Fibroblast of peridontal ligament (primary cell): Measurements from ENCODE around the gene FLNB.

Experiments
- DNase-seq: peaks from one replicate; pipeline ENCODE4 v3.0.0-alpha.2; 2010; ENCODE audit errors: extremely low read depth

FLNB gene

DNA sequence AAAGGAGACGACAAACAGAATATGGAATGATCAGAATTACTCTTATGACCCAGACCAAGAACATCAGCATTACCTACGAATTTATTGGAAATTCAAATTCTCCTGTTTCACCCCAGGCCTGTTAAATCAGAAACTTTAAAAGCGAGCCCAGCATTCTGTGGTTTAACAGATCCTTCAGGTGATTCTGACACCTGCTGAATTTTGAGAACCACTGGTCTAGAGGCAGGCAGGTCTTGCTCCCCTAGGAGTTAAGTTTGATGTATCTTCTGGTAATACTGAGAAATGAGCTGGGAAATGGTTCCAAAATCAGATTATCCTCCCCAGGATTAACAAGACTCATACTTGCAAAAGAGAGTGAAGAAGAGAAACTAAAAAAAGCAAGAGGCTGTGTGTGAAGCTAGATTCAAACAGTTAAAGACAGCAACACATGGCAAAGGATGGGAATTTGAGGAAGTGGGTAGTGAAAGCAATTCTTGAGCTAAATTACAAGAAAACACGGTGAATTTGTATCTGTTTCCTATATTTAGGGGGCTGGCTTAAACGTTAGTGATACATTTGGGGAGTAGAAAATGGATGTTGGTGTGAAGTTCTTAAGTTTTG lies 66.0 kb downstream of the FLNB start:
- DNase-seq: no peak

DNA sequence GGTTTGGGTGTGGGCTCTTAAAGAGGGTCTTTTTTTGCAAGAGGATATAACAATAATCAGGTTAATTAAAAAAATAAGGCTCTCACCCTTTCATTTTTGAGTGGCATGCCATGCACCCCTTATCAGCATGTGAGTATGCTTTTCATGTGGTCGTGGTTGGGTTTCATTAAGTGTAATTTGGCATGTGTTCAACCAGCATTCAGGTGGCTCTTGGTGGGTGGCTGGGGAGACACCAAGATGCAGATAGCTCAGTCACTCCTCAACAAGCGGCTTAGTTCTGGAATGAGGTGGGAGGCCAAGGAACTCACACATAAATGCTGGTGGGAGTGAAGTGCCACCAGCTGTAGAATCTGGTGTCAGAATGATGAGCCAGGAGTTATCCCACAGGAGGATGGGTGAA lies 66.8 kb downstream of the FLNB start:
- no peak for DNase-seq

GRCh38 chr3:58077596-58078285 lies 69.5 kb downstream of the FLNB start:
- DNase-seq: peak; percentile 57

- no peak for DNase-seq
Measured at GRCh38 chr3:58078610-58079009, 70.4 kb downstream of the FLNB start.

- no peak for DNase-seq
Measured at GRCh38 chr3:58079773-58080172, 71.6 kb downstream of the FLNB start.

DNA sequence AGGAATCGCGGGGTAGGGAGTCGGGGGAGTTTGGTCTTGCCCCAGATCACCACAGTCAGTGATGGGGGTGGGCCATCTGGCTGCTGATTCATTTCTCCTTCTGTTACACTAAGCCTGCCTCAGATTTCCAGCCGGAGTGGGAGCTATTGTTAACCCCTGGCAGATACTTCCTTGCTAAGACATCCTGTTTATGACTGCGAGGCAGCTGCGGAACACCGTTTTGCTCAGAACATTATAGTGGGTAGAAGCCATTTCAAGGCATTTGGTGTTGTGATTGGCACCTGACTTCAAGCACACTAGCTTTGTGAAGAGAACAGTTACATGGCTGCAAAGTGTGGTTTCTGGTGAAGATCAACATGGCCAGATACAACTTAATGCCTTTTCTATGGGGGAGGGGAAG lies 73.8 kb downstream of the FLNB start:
- no peak for DNase-seq

- DNase-seq: no peak
Measured at GRCh38 chr3:58084166-58084565, 75.9 kb downstream of the FLNB start.

DNA sequence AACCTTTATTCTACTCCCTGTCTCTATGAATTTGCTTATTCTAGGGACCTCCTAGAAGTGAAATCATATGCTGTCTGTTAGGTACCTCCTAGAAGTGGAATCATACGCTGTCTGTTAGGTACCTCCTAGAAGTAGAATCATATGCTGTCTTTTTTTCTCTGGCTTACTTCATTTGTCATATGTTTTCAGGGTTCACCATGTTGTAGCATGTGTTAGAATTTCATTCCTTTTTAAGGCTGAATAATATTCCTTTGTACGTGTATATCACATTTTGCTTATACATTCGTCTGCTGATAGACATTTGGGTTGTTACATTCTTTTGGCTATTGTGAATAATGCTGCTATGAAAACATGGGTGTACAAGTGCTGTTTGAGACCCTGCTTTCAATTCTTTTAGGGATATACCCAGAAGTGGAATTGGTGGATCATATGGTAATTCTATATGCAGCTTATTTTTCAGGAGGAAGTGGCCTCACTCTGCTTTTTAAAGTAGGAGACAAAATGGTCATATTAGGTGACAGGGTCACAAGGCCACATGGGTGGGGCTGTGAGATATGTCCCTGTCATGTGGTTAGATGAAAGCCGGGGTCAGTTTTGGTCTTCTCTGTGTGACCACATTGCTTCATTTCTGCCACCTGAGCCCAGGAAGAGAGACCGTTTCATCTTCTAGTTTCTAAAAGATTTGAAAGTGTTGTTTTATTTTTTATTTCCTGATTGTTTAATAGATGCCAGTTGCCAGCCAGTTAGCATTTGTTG lies 76.7 kb downstream of the FLNB start:
- DNase-seq: no peak

DNA sequence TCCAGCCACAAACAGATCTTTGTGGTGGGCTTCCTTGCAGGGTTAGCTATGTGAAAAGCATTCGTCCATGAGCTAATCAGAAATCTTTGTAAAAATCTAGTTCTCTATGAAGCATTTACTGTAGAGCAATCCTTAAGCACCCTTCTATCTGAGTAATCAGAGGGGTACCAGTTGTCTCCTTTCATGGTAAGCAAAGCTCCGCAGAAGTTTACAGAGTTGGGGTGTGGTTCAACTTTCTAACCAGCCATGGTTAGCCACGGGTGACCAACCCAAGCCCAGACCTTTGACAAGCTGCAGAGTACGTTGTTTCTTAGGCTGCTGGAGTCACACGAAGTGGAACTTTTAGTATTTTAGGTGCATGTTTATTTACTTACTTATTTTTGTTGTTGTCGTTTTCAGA lies 77.4 kb downstream of the FLNB start:
- no peak for DNase-seq

- DNase-seq: no peak
Measured at GRCh38 chr3:58088501-58088900, 80.3 kb downstream of the FLNB start.

DNA sequence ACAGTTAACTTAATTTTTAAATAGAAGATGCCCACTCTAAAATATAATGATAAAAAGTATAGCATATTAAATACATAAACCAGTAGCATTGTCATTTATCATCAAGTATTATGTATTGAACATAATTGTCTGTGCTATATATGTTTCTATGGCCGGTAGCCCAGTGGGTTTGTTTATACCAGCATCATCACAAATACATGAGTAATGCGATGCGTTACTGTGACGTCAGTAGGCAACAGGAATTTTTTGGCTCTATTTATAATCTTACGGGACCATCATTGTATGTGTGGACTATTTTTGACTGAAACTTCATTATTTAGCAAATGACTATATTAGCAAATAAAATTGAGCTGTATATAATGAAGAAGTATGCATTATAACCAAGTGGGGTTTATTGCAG lies 82.1 kb downstream of the FLNB start:
- DNase-seq: no peak

- no peak for DNase-seq
Measured at GRCh38 chr3:58092521-58092920, 84.3 kb downstream of the FLNB start.

- DNase-seq: no peak
Measured at GRCh38 chr3:58093574-58094195, 85.5 kb downstream of the FLNB start.

DNA sequence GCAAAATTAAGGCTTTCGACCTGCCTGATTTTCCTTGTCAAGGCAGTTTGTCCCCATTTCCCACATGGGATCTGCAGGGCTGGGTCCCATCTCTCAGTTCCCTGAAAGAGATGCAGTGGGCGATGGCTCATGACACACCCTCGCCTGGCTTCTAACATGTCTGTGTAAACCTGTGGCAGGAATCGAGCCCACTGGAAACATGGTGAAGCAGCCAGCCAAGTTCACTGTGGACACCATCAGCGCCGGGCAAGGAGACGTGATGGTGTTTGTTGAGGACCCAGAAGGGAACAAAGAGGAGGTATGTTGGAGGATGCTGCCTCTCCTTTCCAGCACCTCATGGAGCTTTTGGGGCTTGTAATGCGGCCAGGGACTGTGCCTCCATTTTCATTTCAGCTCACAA lies 86.4 kb downstream of the FLNB start:
- DNase-seq: no peak

GRCh38 chr3:58095603-58096138 lies 87.4 kb downstream of the FLNB start:
- no peak for DNase-seq

GRCh38 chr3:58098531-58098930 lies 90.3 kb downstream of the FLNB start:
- DNase-seq: no peak

DNA sequence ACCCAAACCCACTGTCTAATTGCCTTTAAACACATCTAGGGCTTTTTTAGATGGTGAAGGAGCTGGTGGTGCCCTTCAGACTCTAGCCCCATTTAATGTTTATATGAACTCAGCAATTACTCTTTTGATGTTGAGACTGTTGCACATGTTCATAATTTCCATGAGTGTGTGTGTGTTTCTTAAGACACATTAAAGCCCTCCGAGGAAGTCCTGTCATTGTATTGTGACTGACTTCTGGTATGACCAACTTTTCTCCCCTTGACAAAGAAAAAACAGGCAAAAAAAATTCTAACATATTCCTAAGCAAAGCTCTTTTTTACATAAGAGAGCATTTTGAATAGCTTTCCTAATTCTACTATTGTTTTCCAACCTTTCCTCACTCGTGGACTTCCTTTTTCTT lies 91.6 kb downstream of the FLNB start:
- DNase-seq: no peak

DNA sequence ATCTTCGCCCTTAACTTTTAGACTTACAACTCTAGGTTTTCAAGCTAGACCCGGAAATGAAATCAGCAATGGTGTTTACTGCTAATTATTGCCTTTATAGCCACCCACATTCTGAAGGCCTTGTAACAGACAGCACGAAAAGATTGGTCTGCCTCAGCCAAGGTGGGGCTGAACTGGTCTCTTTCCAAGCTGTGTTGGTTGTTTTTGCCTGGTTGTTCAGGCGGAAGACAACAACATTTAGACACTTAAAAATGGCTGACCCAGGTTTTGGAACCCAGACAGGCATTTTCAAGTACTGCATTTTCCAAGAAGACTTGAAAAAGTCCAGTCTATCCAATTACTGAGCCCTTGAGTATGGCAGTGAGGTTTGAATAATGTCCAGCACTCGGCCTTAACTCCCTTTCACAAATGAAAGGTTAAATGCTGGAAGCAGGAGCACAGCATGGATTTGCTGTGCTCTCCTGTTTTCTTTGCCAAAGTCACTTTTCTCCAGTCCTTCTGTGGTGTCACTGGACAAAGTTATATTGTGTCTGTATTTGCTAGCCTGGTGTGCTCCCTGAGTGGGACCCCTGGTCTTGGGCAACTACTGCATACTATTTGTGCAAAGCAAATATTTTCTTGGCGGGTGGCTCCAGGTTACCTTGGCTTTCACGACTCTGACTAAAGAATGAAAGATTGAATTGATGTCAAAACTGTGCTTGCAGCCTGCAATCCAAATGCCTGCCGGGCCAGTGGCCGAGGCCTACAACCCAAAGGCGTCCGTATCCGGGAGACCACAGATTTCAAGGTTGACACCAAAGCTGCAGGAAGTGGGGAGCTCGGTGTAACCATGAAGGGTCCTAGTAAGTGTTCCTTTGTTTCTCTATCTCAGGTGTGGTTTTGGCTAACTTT lies 93.5 kb downstream of the FLNB start:
- no peak for DNase-seq

- no peak for DNase-seq
Measured at GRCh38 chr3:58102390-58102750, 94.1 kb downstream of the FLNB start.

DNA sequence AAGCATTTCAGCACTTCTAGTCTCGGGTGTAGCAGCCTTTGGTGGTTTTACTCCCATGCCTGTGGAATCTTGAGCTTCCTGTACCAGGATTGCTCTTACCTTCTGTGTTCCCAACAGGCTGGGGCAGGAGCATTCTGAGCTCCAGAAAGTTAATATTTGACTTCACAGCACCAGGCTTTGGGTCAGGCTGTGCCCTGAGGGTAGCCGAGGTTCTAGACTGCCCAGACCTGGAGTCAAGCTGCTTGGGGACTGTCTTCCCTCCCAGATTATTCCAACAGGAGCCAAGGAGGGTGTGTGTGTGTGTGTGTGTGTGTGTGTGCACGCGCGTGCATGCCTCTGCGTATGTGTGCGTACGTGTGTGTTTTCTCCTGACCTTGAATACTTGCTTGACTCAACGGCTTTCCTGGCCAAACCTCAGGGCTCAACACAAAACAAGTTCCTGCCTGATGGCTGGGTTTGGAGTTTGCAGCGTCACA lies 94.8 kb downstream of the FLNB start:
- no peak for DNase-seq

GRCh38 chr3:58104151-58104550 lies 95.9 kb downstream of the FLNB start:
- DNase-seq: no peak
